HPDE6-E6E7 (cell line): ENCODE results near the gene GLB1L.
A peak's percentile ranks its signal among the peaks of the same experiment; 100 is the strongest.

ENCODE experiments used
- DNase-seq: peaks from one replicate; pipeline ENCODE4 v3.0.0; 2011; ENCODE audit warnings: missing footprints; ENCODE audit errors: extremely low spot score

Gene GLB1L

DNA sequence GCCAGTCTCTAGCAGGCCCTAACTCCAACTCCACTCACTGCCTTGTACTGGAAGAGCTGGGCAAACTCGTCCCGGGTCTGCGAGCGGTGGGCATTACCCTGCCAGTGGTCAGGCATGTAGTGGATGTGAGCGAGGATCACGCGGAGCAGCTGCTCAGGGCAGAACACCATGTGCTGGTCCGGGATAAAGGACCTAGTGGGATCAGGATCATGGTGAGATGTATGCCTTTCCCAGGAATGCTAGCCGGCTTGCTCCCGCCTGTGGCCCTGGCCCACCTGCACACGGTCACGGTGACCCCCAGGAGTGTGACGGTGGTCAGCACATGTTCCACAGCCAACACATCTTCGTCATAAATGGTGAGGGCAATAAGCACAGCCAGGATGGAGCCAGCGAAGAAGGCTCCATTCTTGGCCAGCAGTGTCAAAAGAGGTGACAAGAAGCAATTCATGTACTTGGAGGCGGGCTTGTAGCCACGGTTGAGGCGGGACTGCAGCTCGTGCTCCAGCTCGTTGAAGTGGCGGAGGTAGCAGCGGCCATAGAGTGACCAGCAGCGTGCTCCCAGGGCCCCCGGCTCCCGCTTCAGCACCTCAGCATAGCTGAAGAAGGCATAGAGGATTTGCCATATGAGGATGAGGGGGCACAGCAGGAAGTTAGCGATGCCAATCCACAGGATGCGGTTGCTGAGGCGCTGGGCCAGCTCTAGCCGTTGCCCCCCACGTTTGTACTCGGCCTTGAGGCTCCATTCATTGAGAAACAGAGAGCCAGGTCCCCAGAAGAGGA, 21.2 kb downstream of the GLB1L start:
- DNase-seq = no peak

GRCh38 chr2:219221957-219222518, 23.2 kb downstream of the GLB1L start:
- DNase-seq = no peak

DNA sequence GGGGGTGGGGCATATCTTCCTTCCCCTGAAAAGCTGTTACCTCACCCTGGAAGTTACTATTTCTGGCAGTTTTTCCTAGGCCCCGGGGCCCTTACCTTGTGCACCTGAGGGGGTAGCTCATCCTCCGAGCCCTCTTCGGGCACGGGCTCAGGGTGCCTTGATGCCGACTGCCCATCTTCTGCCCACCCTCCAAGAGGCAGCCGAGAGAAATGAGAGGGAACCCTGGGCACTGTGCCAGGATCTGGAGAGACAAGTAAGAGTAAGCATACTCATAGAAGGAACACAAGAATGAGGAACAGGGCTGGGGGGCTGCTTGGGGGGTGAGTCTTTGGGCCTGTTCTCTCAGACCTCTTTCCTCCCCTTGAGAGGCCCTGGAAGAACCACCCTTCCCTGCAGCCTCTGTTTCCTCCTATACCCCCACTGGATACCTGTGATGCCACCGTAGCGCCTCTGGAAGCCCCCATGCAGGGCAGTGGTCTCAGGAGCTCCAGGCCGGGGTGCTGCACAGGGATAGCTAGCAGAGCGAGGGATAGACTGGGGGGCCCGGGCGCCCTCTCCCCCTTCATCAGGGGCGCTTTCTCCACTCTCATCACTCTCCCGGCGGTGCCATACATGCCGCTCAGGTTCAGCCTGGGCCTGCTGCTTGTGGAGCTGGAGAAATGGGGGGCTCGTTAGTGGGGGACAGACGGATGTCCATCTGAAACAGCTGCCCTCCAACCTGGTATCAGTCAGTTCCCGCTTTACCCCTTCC, 24.4 kb downstream of the GLB1L start:
- no peak for DNase-seq

GRCh38 chr2:219219784-219220532, 25.3 kb downstream of the GLB1L start:
- no peak for DNase-seq

GRCh38 chr2:219218732-219219701, 26.2 kb downstream of the GLB1L start, which contains the start of gene ABCB6:
Gene ABCB6, minus strand, starts transcription at chr2:219218958. Its CDS starts 285 bp downstream, at chr2:219218673.
- DNase-seq = peak; percentile 91

DNA sequence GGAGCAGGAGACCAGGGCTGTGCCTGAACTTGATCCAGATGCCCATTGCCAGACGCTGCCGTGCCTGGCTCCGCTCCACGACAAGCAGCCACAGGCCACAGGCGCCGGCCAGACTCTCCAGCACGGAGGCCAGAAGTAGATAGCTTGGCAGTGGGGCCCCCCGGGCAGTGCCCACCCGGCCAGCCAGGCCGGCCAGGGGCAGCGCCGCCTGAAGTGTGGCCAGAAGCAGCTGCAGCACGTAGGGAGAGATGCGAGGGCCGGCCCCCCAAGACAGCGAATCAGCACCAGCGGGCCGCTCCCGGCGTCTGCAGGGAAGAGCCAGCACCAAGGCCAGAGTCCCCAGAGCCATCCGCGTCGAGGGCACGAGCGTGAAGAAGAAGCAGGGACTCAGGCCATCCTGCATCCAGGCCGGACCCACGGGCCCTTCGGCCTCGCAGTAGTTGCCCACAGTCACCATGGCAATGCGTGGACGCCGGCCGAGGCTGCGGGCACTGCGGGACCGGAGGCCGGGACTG, 27.0 kb downstream of the GLB1L start:
- peak; percentile 58 for DNase-seq

- no peak for DNase-seq
These were observed 28.7 kb downstream of the GLB1L start for GRCh38 chr2:219216535-219216915.

- DNase-seq = no peak
These were observed 29.2 kb downstream of the GLB1L start for GRCh38 chr2:219215871-219216534.

DNA sequence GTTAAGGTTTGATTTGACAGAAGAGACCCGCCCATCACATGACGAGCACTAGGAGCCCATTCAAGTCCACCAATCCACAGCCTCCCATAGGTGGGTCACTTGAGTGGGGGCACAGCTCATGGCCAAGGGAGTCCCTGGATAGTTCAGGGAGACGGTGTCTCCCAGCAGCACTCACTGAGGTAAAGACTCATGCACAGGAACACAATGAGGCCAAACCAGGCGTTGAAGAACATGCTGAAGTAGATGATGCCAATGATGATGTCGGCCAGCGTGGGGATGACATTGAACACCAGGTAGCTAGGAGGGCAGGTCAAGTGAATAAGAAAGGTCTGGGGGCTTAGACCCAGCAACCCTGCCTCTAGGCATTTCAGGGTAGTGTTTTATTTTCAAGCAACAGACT, 30.5 kb downstream of the GLB1L start:
- DNase-seq = no peak

DNA sequence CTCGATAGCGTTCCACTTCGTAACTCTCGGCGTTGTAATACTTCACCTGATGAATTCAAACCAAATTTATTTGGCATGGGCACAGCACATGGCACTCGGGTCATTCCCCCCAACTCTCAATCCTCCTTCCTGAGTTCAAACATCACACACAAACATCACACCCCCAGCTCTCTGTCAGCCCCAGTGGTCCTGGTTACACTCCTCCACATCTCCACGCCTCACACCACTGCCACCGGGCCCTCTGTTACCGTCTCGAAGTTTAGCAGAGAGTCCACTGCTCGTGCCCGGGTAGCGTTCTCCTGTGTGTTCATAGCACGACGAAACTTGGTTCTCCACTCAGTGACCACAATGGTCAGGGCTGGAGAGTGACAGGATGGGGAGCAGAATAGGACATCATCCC, 31.1 kb downstream of the GLB1L start:
- DNase-seq = no peak

GRCh38 chr2:219213486-219214071, 31.7 kb downstream of the GLB1L start:
- no peak for DNase-seq

DNA sequence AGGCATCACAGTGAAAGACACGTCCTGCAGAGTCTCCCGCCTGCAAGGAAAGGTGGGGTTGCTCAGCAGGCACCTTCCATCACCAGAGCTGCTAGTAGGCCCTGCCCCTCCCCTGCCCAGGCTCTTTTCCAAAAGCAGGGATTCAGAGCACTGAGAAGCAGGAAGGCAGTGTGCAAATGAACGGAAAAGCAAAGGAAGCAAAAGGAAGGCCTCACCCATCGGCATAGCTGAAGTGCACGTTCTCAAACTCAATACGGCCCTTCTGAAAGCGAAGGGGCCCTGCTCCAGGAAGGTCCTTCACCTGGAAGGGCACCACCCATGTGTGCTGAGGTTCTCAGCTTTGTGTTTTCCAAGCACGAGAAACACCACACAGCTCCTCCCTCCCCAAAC, 32.2 kb downstream of the GLB1L start:
- no peak for DNase-seq

GRCh38 chr2:219210886-219211362, 34.3 kb downstream of the GLB1L start:
- DNase-seq = no peak

- no peak for DNase-seq
These were observed 34.9 kb downstream of the GLB1L start for GRCh38 chr2:219210196-219210885.

DNA sequence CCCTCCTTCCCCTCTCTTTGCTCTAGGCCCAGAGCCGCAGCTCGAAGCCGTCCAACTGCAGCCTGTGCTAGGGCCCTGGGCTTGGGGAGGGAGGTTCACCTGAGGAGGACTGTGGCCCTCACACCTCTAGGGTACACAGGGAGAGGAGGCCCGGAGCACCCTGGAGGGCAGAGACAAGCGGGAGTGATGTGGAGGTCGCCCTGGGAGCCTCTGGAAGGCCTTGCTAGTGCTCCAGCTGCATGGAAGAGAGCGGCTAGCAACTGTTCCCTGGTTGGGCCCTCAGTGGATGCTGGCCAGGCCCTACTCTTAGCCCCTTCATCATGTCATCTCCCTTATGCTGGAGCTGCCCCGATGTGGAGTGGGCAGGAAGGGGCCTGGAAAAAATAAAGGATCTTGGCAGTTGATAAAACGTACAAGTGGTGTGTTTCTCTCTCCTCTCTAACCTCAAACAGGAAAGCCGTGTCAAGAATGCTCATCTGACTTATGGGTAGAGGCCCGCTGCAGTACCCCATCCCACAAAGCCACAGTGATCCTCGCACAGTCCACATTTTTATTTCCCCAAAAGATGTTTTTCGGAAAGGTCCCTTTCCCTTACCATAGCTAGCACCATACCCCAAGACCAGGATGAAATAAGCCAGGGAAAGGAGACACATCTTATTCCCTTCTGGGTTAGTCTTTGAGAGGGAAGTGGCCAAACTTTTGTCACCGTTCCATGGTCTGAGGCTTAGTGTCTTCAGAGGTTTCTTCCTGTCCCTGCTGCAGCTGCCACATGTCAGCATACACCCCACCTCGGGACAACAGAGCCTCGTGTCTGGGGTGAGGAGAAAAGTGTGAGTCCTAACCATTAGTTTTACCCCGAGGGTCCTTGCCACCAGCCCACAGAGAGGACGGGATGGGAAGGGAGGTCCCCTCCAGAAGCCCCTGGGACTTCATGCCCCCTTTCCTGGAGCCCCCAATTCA, 35.7 kb downstream of the GLB1L start:
- DNase-seq = no peak

DNA sequence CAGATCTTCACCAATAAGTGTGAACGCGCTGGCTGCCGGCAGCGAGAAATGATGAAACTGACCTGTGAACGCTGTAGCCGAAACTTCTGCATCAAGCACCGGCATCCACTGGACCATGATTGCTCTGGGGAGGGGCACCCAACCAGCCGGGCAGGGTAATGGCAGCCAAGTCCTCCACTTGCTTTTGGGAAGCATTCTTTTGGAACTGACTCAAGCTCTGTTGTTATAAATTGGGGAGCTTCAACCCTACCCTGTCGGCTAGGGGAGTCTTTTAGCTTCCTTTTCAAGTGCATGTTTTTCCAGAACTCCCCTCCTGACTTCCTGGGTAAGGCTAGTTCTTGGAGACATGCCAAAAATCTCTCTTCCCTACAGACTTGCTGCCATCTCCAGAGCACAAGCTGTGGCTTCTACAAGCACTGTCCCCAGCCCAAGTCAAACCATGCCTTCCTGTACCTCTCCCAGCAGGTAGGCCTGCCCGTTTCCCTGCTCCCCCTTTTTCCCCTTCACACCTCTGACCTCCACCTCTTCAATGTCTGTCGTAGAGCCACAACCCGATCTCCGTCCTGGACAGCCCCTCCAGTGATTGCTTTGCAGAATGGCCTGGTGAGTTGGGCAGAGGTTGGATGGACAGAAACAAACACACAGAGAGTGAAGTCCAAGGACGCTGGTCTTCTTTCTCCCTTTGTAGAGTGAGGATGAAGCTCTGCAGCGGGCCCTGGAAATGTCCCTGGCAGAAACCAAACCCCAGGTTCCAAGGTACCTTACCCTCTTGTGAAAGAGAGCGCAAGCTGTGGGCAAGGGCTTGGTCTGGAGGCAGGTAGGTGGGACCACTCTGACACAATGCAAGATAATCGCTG, 37.1 kb downstream of the GLB1L start:
- DNase-seq = no peak
